ENCODE data around the gene B9D2.

GRCh38 chr19:41384351-41384750 is 20.4 kb upstream of the B9D2 start:
- TF ChIP-seq CTCF (conservative IDR thresholded peaks at IDR 0.05; ENCODE audit: low read depth, low read length) (no peak), EZH2phosphoT487 (IDR thresholded peaks at IDR 0.05; ENCODE audit: borderline replicate concordance, low read length) (no peak)

Data from PC-3 (cell line).